ENCODE data around the gene FMN1. TPM values are rescaled to one million over a fixed set of nuclear protein-coding genes. Genes with fewer than 3 reads are reported as not detected.

Gene FMN1
- total and polyA plus RNA-seq, 2 donors from 2014 or later: 0.71 to 44.8 TPM

DNA sequence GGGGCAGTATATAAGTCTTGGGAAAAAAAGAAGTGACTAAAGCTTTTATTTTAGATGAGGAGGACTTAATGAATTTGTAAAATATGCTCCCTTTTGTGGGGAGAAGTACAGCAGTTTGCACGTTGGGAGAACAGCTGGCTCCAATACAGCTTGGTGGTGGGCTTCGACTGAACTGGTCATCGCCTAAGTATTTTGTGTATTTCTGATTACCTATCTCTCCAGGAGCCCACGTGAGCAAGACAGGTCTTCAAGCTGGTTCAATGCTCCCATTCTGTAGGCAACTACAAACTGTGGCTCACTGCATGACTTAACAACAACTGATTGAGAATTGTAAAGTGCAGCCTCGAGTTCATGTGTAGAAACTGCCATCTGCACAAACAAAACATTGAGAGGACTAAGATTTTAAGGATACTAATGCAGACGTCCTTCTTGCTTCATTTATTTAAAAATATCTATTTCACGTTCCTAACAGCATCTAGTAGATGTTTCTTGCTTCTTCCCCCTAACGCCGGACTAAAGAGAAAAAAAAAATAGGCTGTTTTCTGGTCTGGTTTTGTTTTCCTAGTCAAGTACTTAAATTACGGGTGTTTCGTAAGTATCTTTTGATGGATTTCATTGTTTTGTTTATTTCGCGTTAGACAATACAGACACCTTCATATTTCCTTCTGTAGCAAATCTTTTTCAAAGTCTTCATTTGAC is 478.1 kb downstream of the FMN1 start:
- intact Hi-C loops (cut with DNase I): no loop called here
- no peak overlapping the region for H3K27ac ChIP-seq (ENCODE audit: low read depth in 2 of 2, low read length in 2 of 2)
- H3K9ac ChIP-seq (ENCODE audit: low read length in 3 of 3): no peak overlapping the region
- peaks cover 0 to 6% (median 0%) of the 10 kb centered on the region in 3 donors for H3K4me1 ChIP-seq (ENCODE audit: control insufficient read depth in 2 of 3, insufficient read depth in 2 of 3, low read depth in 1 of 3, low read length in 3 of 3)
- no peak overlapping the region for H3K4me3 ChIP-seq (ENCODE audit: low read length in 3 of 3)
- no peaks in the 10 kb centered on the region for H3K9me3 ChIP-seq (ENCODE audit: control insufficient read depth in 2 of 3, insufficient read depth in 1 of 3, low read length in 3 of 3)
- FAIRE-seq (no peak), DNase-seq (peak in 1 of 5 donors; percentile 41)
- TF ChIP-seq, protein P1, sequence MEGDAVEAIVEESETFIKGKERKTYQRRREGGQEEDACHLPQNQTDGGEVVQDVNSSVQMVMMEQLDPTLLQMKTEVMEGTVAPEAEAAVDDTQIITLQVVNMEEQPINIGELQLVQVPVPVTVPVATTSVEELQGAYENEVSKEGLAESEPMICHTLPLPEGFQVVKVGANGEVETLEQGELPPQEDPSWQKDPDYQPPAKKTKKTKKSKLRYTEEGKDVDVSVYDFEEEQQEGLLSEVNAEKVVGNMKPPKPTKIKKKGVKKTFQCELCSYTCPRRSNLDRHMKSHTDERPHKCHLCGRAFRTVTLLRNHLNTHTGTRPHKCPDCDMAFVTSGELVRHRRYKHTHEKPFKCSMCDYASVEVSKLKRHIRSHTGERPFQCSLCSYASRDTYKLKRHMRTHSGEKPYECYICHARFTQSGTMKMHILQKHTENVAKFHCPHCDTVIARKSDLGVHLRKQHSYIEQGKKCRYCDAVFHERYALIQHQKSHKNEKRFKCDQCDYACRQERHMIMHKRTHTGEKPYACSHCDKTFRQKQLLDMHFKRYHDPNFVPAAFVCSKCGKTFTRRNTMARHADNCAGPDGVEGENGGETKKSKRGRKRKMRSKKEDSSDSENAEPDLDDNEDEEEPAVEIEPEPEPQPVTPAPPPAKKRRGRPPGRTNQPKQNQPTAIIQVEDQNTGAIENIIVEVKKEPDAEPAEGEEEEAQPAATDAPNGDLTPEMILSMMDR (IDR thresholded peaks at IDR 0.05; ENCODE audit: borderline replicate concordance, extremely low read depth, insufficient read depth): no peak
- H3K27me3 ChIP-seq (ENCODE audit: control insufficient read depth, insufficient read depth, low read length): peaks cover 53% of the 10 kb centered on the region
- no peaks in the 10 kb centered on the region for H3K36me3 ChIP-seq (ENCODE audit: control insufficient read depth in 2 of 3, insufficient read depth in 3 of 3, low read length in 3 of 3)

Other genes starting within 250 kb of the FMN1 start
- gene RYR3, start 116.3 kb upstream of the FMN1 start, total RNA-seq: 10.5 TPM
- 0.90 TPM for gene RYR3, start 116.3 kb upstream of the FMN1 start, polyA plus RNA-seq (ENCODE audit: insufficient read depth, low read depth, low replicate concordance)